Endothelial cell (in vitro differentiated cells): ENCODE measurements around the gene MARCHF2. TPM values are rescaled to one million over a fixed set of nuclear protein-coding genes. Genes with fewer than 3 reads are reported as not detected.
"Not testable (repeated sequence)": the region's sequence is repeated elsewhere in the genome, so short reads cannot be mapped to it uniquely, and the experiment has no call there.

Experiments
- DNase-seq: peaks from one replicate; pipeline ENCODE4 v3.0.0; 2021; ENCODE audit warnings: low spot score
- H3K27ac Mint-ChIP-seq: one replicate; pipeline ENCODE4 v1.8.0; 2021; ENCODE audit warnings: mixed read lengths, inconsistent platforms; ENCODE audit not compliant: unreplicated experiment
- H3K27me3 Mint-ChIP-seq: one replicate; pipeline ENCODE4 v1.8.0; 2021; ENCODE audit warnings: mild to moderate bottlenecking, moderate library complexity, mixed read lengths, inconsistent platforms; ENCODE audit not compliant: unreplicated experiment
- H3K36me3 Mint-ChIP-seq: one replicate; pipeline ENCODE4 v1.8.0; 2021; ENCODE audit warnings: mild to moderate bottlenecking, low read depth, mixed read lengths, inconsistent platforms; ENCODE audit not compliant: unreplicated experiment
- H3K4me1 Mint-ChIP-seq: one replicate; pipeline ENCODE4 v1.8.0; 2021; ENCODE audit warnings: mild to moderate bottlenecking, mixed read lengths, inconsistent platforms; ENCODE audit not compliant: unreplicated experiment
- H3K4me3 Mint-ChIP-seq: one replicate; pipeline ENCODE4 v1.8.0; 2021; ENCODE audit warnings: mild to moderate bottlenecking, mixed read lengths, inconsistent platforms; ENCODE audit not compliant: unreplicated experiment
- H3K9me3 Mint-ChIP-seq: one replicate; pipeline ENCODE4 v1.8.0; 2021; ENCODE audit warnings: mixed read lengths, inconsistent platforms; ENCODE audit not compliant: unreplicated experiment
- total RNA-seq: library from RNA; stranded (reverse); fragmentation: NEBNext Ultra II Directional; extraction: Animal tissue kit (Norgen Biotek cat#: 25700); gene quantifications from one replicate; pipeline ENCODE4 v1.2.1, GENCODE V29; 2021; ENCODE audit not compliant: unreplicated experiment
- TF ChIP-seq, protein P1 (sequence below): fragments of 200-600 bp; sonication (generic); IDR thresholded peaks from one replicate; pipeline ENCODE4 v1.5.0; 2021; ENCODE audit warnings: antibody characterized with exemption; ENCODE audit not compliant: unreplicated experiment

The MARCHF2 gene
- total RNA-seq, 1 donor from 2014 or later = 58.2 TPM

DNA sequence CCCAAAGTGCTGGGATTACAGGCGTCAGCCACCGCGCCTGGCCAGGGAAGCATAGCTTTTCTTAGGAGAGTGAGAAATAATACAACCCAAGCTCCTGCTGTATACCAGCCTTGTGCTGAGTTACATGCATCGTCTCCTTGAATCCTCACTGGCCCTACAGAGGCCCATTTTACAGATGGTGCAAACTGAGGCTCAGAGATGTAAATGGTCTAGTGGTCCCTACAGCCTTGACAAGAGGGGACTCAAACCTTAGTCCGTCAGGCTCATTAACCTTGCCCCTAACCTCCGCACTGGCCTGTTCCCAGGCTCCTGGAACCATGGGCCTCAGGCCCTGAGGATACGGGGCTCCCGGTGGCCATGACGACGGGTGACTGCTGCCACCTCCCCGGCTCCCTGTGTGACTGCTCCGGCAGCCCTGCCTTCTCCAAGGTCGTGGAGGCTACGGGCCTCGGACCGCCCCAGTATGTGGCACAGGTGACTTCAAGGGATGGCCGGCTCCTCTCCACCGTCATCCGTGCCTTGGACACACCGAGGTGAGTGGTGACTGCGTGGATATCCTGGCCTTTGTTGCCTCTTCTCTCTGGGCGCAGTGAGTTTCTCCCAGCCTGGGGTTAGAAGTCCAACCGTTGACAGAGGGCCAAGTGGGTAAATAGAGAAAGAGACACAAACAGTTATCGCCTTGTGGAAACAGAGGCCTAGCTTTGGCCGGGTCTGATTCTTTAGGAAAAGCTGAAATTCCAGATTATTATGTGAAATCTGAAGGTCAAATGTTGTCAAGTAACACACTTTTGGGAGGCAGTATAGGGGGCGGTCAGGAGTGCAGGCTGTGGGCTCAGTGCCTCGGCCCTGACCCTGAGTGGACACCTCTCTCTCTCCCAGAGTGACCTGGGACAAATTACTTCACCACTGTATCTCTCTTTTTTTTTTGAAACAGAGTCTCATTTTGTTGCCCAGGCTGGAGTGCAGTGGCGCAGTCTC, 8.7 kb downstream of the MARCHF2 start:
- H3K36me3 Mint-ChIP-seq = peaks cover 8% of the 10 kb centered on the region
- no peaks in the 10 kb centered on the region for H3K9me3 Mint-ChIP-seq
- peaks cover 12% of the 10 kb centered on the region for H3K4me1 Mint-ChIP-seq
- no peak overlapping the region for H3K27ac Mint-ChIP-seq
- TF ChIP-seq, protein P1, sequence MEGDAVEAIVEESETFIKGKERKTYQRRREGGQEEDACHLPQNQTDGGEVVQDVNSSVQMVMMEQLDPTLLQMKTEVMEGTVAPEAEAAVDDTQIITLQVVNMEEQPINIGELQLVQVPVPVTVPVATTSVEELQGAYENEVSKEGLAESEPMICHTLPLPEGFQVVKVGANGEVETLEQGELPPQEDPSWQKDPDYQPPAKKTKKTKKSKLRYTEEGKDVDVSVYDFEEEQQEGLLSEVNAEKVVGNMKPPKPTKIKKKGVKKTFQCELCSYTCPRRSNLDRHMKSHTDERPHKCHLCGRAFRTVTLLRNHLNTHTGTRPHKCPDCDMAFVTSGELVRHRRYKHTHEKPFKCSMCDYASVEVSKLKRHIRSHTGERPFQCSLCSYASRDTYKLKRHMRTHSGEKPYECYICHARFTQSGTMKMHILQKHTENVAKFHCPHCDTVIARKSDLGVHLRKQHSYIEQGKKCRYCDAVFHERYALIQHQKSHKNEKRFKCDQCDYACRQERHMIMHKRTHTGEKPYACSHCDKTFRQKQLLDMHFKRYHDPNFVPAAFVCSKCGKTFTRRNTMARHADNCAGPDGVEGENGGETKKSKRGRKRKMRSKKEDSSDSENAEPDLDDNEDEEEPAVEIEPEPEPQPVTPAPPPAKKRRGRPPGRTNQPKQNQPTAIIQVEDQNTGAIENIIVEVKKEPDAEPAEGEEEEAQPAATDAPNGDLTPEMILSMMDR = no peak
- DNase-seq = no peak
- peaks cover 2% of the 10 kb centered on the region for H3K27me3 Mint-ChIP-seq
- no peak overlapping the region for H3K4me3 Mint-ChIP-seq

DNA sequence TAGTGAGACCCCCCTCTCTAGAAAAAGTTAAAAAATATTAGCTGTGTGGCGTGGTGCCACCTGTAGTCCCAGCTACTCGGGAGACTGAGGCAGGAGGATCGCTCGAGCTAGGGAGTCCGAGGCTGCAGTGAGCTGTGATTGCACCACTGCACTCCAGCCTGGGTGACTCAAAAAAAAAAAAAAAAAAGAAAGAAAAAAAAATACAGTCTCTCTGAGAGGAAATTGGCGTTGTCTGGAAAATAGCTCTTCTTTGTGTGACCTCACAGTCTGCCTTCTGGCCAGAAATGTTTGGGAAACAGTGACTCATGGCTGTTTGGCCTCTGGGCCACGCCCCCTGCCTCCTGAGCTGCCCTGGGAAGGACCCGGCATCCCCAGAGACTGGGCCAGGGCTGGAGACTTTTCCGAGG, 10.7 kb downstream of the MARCHF2 start:
- TF ChIP-seq, protein P1 = no peak
- Mint-ChIP-seq H3K36me3 (peaks cover 7% of the 10 kb centered on the region), H3K27ac (peak overlapping the region; percentile 24), H3K9me3 (no peaks in the 10 kb centered on the region), H3K27me3 (peaks cover 5% of the 10 kb centered on the region), H3K4me1 (peaks cover 8% of the 10 kb centered on the region), H3K4me3 (no peak overlapping the region)
- DNase-seq = peak; percentile 39

DNA sequence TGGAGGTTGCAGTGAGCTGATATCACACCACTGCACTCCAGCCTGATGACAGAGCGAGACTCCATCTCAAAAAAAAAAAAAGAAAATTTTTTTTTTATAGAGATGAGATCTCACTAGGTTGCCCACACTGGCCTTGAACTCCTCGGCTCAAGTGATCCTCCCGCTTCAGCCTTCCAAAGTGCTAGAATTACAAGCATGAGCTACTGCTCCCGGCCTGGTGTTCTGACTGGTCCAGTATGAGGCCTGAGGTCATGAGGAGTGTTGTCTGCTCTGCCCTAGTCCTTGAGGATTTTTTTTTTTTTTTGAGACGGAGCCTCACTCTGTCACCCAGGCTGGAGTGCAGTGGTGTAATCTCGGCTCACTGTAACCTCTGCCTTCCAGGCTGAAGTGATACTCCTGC, 12.2 kb downstream of the MARCHF2 start:
- not testable (repeated sequence) for DNase-seq, H3K27me3 Mint-ChIP-seq, H3K4me3 Mint-ChIP-seq, H3K9me3 Mint-ChIP-seq, H3K27ac Mint-ChIP-seq, H3K4me1 Mint-ChIP-seq
- peaks cover 11% of the 10 kb centered on the region for H3K36me3 Mint-ChIP-seq

DNA sequence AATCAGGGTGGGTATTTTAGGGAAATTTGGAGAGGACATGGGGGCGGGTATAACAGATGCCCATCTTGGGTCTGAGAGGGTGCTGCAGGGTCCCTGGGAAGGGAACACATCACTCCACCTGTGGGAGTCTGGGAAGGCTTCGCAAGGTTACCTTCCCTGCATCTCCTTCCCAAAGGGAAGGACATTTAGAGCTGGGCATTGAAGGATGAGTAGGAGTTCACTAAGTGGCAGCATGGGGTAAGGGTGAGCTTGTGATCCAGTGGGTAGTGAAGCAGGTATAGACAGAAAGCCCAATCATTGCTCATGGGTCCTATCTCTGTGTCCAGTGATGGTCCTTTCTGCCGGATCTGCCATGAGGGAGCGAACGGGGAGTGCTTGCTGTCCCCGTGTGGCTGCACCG, 13.2 kb downstream of the MARCHF2 start:
- Mint-ChIP-seq H3K27me3 (peaks cover 5% of the 10 kb centered on the region), H3K36me3 (peaks cover 14% of the 10 kb centered on the region), H3K27ac (no peak overlapping the region), H3K9me3 (no peaks in the 10 kb centered on the region), H3K4me3 (no peak overlapping the region), H3K4me1 (peaks cover 8% of the 10 kb centered on the region)
- no peak for DNase-seq
- TF ChIP-seq, protein P1 = no peak

DNA sequence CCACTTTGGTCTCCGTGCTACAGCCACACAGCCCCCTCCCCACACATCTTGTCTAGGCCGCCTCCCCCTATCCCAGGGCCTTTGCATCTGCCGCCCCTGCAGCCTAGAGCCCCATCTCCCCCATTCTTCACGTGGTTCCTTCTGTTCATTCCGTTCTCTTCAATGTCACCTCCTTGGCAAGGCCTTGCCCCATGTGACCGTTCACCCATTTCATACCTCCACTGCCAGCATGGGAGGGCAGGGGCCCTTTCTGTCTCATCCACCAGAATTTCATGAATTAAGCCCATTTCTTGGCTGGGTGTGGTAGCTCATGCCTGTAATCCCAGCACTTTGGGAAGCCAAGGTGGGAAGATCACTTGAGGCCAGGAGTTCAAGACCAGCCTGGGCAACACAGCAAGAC, 15.9 kb downstream of the MARCHF2 start:
- no peaks in the 10 kb centered on the region for H3K9me3 Mint-ChIP-seq
- peaks cover 14% of the 10 kb centered on the region for H3K36me3 Mint-ChIP-seq
- peaks cover 8% of the 10 kb centered on the region for H3K27me3 Mint-ChIP-seq
- no peak for DNase-seq
- no peak overlapping the region for H3K27ac Mint-ChIP-seq
- TF ChIP-seq, protein P1 = no peak
- H3K4me3 Mint-ChIP-seq = no peak overlapping the region
- H3K4me1 Mint-ChIP-seq = no peaks in the 10 kb centered on the region
